ENCODE data around the gene SOS2. TPM values are rescaled to one million over a fixed set of nuclear protein-coding genes. Genes with fewer than 3 reads are reported as not detected.

SOS2 gene
- total and polyA plus RNA-seq, 2 of the 4 experiments (the other 2 are of a cell fraction), result 6.3 to 10.9 TPM

DNA sequence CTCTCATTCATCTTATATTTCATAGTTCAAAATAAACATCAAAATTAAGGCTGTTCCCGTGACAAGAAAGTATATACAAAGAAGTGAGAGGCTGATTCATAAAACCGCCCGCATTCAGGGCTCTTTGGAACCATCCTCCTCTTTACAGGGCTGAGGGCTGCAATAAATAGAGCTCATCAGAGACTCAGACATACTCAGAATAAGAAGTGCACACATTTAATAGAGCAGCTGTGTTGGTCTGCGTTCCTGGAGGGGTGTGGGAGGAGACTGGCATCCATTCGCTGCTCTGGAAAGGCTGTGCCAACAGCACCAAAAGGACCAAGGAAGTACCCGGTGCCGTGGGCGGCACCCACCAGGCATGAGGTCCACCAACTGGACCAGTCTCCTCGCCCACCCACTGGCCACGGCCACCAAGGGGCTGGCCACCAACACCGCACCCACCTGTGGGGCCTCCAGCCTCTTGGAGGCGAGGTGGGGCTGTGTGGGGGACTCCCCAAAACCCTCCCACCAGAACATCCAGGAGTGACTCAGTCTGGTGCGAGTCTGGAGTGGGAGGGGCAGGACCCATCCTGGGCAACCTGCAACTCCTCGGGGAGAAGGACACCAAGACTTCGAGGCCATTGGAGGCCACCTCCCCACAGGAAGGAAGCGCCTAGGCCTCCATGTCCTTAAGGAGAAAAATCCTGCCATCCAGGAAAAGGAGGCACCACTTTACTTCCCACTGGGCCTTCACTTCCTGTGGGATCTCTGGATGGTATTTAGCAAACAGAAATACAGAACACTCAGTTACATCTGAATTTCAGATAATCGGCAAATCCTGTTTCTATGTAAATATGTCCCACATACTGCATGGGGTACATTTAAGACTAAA is 147.7 kb downstream of the SOS2 start:
- Histone ChIP-seq H4K8ac (ENCODE audit: low read depth in 2 of 2, low read length in 2 of 2) (peak overlapping the region in 1 of 2 experiments; percentile 50; a peak in 2 of 4 replicates), H3K9me1 (ENCODE audit: insufficient read depth, low read length) (peaks cover 9% of the 10 kb centered on the region), H2BK5ac (ENCODE audit: low read depth, low read length, poor library complexity, severe bottlenecking) (peak overlapping the region; percentile 84), H3K36me3 (ENCODE audit: control insufficient read depth, insufficient read depth, low read length) (no peaks in the 10 kb centered on the region), H3K79me1 (ENCODE audit: low read depth in 1 of 2, low read length in 2 of 2) (no peaks in the 10 kb centered on the region), H3K23ac (ENCODE audit: low read depth, low read length) (0 out of 2 replicates have a peak overlapping the region, but pooled peaks have one; percentile 33), H3K56ac (ENCODE audit: extremely low read depth, insufficient read depth, low read length) (no peak overlapping the region), H3K9me3 (ENCODE audit: control insufficient read depth, insufficient read depth, low read length) (no peaks in the 10 kb centered on the region), H2AK5ac (ENCODE audit: low read depth, low read length) (peak overlapping the region; percentile 62), H3K14ac (replicated peaks; ENCODE audit: low read depth, low read length) (peak overlapping the region; percentile 41; the same call in 1 of the 2 replicates), H3K9ac (ENCODE audit: low read depth, low read length) (no peak overlapping the region), H4K20me1 (ENCODE audit: insufficient read depth, low read length) (no peaks in the 10 kb centered on the region), H2AFZ (replicated peaks; ENCODE audit: low read length, poor library complexity) (peak overlapping the region; percentile 63), H3K4ac (ENCODE audit: low read depth, low read length) (peak overlapping the region; percentile 48), H3K27ac (ENCODE audit: insufficient read depth, low read length) (peak overlapping the region; percentile 69), H4K5ac (ENCODE audit: low read depth, low read length) (peak overlapping the region; percentile 39; the same call in 1 of the 2 replicates), H3K4me1 (ENCODE audit: control insufficient read depth, insufficient read depth, low read length) (peaks cover 13% of the 10 kb centered on the region), H3K4me2 (ENCODE audit: low read depth, low read length) (peak overlapping the region; percentile 71), H3K27me3 (ENCODE audit: control insufficient read depth, insufficient read depth, low read length) (no peaks in the 10 kb centered on the region), H4K91ac (ENCODE audit: insufficient read depth, low read depth, low read length) (peak overlapping the region; percentile 20; the same call in 1 of the 2 replicates), H2BK120ac (ENCODE audit: low read depth, low read length) (peak overlapping the region; percentile 24; the same call in 1 of the 2 replicates), H3K18ac (ENCODE audit: low read depth, low read length) (peak overlapping the region; percentile 75), H2BK15ac (ENCODE audit: low read depth, low read length) (0 out of 3 replicates have a peak overlapping the region, but pooled peaks have one; percentile 8), H2BK20ac (ENCODE audit: low read depth, low read length) (0 out of 2 replicates have a peak overlapping the region, but pooled peaks have one; percentile 47), H3K4me3 (ENCODE audit: insufficient read depth, low read depth, low read length) (no peak overlapping the region), H2AK9ac (replicated peaks; ENCODE audit: low read depth, low read length, poor library complexity) (peak overlapping the region; percentile 87)
- BruUV-seq (replicated peaks), result no TSS peak
- dilution Hi-C loops (cut with HindIII; ENCODE audit: low sequenced_read_pairs, unreplicated experiment) (no loop called here), intact Hi-C loops (cut with micrococcal nuclease) (no loop called here), in situ Hi-C loops (cut with MboI; ENCODE audit: low sequenced_read_pairs) (no loop called here)
- TF ChIP-seq RCOR1 (IDR thresholded peaks at IDR 0.05; ENCODE audit: insufficient replicate concordance, low read length) (no peak), BHLHE40 (IDR thresholded peaks at IDR 0.05; ENCODE audit: low read depth, low read length) (peak; percentile 64), RAD21 (IDR thresholded peaks at IDR 0.05; ENCODE audit: low read length) (peak; percentile 12; the same call in 1 of the 2 replicates), POLR2A (IDR thresholded peaks at IDR 0.05; ENCODE audit: low read depth, low read length) (0 out of 2 replicates have a peak, but pooled peaks have one; percentile 35), MAFK (IDR thresholded peaks at IDR 0.05; ENCODE audit: low read depth, low read length) (no peak), CTCF (conservative IDR thresholded peaks at IDR 0.05; ENCODE audit: low read depth, low read length) (no peak), FOS (IDR thresholded peaks at IDR 0.05; ENCODE audit: low read depth, low read length) (0 out of 2 replicates have a peak, but pooled peaks have one; percentile 51)
- CTCF ChIA-PET, result no interaction called here
- ATAC-seq (ENCODE audit: low read depth) (peak; percentile 86), DNase-seq (peak; percentile 75)
- WGBS, 2 experiments (ENCODE audit: extremely low coverage in 2 of 2, insufficient read length in 1 of 2), result no CpG with 5 or more reads among the region's 17 CpGs
- POLR2A ChIA-PET (ENCODE audit: unreplicated experiment), result no interaction called here
